Colonic mucosa (tissue), 4 donors: ENCODE measurements around the gene GATA3. TPM values are rescaled to one million over a fixed set of nuclear protein-coding genes. Genes with fewer than 3 reads are reported as not detected.

Experiments used
- DNase-seq: peaks from one replicate; pipeline ENCODE4 v3.0.0-alpha.2; 2020
- H3K27ac ChIP-seq: fragments of 200-600 bp; one replicate; pipeline ENCODE4 v1.8.0; 2021
- H3K27me3 ChIP-seq: fragments of 200-600 bp; one replicate; pipeline ENCODE4 v1.8.0; 2021
- H3K36me3 ChIP-seq: fragments of 200-600 bp; one replicate; pipeline ENCODE4 v1.8.0; 2021
- H3K4me1 ChIP-seq: fragments of 200-600 bp; one replicate; pipeline ENCODE4 v1.8.0; 2021; ENCODE audit warnings: mild to moderate bottlenecking
- H3K4me3 ChIP-seq: fragments of 200-600 bp; one replicate; pipeline ENCODE4 v1.8.0; 2021
- H3K9ac ChIP-seq, 2 donors: one replicate each; pipeline ENCODE4 v1.7.0; 2013; ENCODE audit warnings: control low read depth in 2 of 2, low read depth in 2 of 2, low read length in 2 of 2
- H3K9me3 ChIP-seq: fragments of 200-600 bp; one replicate; pipeline ENCODE4 v1.8.0; 2021
- CTCF ChIP-seq: fragments of 200-600 bp; IDR thresholded peaks from one replicate; pipeline ENCODE4 v1.8.0; 2022; ENCODE audit warnings: antibody characterized with exemption, mild to moderate bottlenecking
- intact Hi-C: fragments of 100-400 bp; cut with DNase I; formaldehyde crosslinking; loops from one replicate; pipeline ENCODE4 v1.14.1; 2022
- total RNA-seq, 2 donors: library from RNA; stranded (reverse); fragmentation: NEBNext Ultra II Directional in 1 of 2; extraction: Animal tissue kit (Norgen Biotek cat#: 25700) in 1 of 2; gene quantifications; one replicate each; pipeline ENCODE4 v1.2.1, GENCODE V29; 2021
- donor health status: healthy.
- donor health status: DM: no; HTN: no; CAD: no.
- donor health status: DM: no; HTN: no; CAD: no.

Gene GATA3
- total RNA-seq, 2 donors from 2014 or later = 0.48 to 0.54 TPM

- H3K36me3 ChIP-seq = no peaks in the 10 kb centered on the region
- peaks cover 29% of the 10 kb centered on the region for H3K27me3 ChIP-seq
- no peaks in the 10 kb centered on the region for H3K9me3 ChIP-seq
- intact Hi-C loops = no loop called here
- H3K9ac ChIP-seq = peak overlapping the region in 1 of 2 donors; percentile 18
- no peak overlapping the region for H3K27ac ChIP-seq
- DNase-seq = no peak
- no peaks in the 10 kb centered on the region for H3K4me1 ChIP-seq
- TF ChIP-seq CTCF = no peak
- H3K4me3 ChIP-seq = no peak overlapping the region
Observed at GRCh38 chr10:8061274-8062211, 7.1 kb downstream of the GATA3 start.

DNA sequence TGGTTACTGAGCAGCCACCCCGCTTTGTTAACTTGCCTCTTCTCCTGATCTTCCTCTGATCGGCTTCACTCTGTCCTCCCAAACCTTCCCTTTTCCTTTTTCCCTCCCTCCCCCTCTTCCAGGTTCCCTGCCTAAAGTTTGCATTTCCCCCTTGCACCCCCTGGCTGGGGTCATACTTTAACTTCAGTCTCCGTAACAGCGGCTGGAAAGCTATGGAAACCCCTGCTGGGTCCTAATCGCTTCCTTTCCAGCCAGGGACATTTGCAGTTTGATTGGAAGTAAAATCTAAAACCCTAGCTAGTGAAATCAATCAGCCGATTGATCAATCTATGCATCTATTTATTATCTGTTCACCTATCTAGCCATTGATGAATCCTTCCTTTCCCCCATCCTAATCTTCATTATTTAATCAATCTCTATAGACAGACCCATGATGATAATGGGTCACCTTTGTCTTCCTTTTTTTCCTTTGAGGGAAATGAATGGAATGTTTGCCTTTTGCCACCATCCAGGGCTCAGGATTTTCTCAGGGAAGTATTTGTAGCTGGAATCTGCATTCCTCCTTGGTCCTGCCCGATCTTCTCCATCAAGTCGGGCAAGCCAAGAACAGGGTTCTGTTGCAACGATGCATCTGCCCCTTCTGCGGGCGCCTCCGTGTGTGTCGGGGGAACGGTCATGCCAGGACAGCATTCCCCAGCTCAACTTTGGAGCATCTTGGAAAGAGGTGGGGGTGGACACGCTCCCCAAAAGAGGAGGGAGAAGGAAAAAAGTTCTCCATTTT is 8.8 kb downstream of the GATA3 start:
- no peaks in the 10 kb centered on the region for H3K4me1 ChIP-seq
- no peak overlapping the region for H3K4me3 ChIP-seq
- H3K27me3 ChIP-seq = peaks cover 20% of the 10 kb centered on the region
- no peak overlapping the region for H3K9ac ChIP-seq
- no peaks in the 10 kb centered on the region for H3K9me3 ChIP-seq
- no peak for TF ChIP-seq CTCF
- H3K27ac ChIP-seq = no peak overlapping the region
- DNase-seq = no peak
- intact Hi-C loops = no loop called here
- no peaks in the 10 kb centered on the region for H3K36me3 ChIP-seq

- Histone ChIP-seq H3K36me3 (no peaks in the 10 kb centered on the region), H3K4me3 (no peak overlapping the region), H3K27ac (no peak overlapping the region), H3K27me3 (peaks cover 15% of the 10 kb centered on the region), H3K9me3 (no peaks in the 10 kb centered on the region), H3K9ac (no peak overlapping the region), H3K4me1 (no peaks in the 10 kb centered on the region)
- no peak for TF ChIP-seq CTCF
- intact Hi-C loops = no loop called here
- no peak for DNase-seq
Observed at GRCh38 chr10:8063935-8064334, 9.4 kb downstream of the GATA3 start.

- TF ChIP-seq CTCF = no peak
- no peak overlapping the region for H3K27ac ChIP-seq
- DNase-seq = no peak
- H3K9ac ChIP-seq = no peak overlapping the region
- no peaks in the 10 kb centered on the region for H3K36me3 ChIP-seq
- H3K4me1 ChIP-seq = no peaks in the 10 kb centered on the region
- no peak overlapping the region for H3K4me3 ChIP-seq
- peaks cover 15% of the 10 kb centered on the region for H3K27me3 ChIP-seq
- intact Hi-C loops = no loop called here
- no peaks in the 10 kb centered on the region for H3K9me3 ChIP-seq
Observed at GRCh38 chr10:8064436-8064835, 9.9 kb downstream of the GATA3 start.

GRCh38 chr10:8065651-8066050 is 11.2 kb downstream of the GATA3 start:
- H3K27me3 ChIP-seq = peaks cover 15% of the 10 kb centered on the region
- no peak overlapping the region for H3K9ac ChIP-seq
- TF ChIP-seq CTCF = no peak
- DNase-seq = no peak
- no peak overlapping the region for H3K27ac ChIP-seq
- intact Hi-C loops = no loop called here
- no peaks in the 10 kb centered on the region for H3K4me1 ChIP-seq
- H3K36me3 ChIP-seq = no peaks in the 10 kb centered on the region
- no peaks in the 10 kb centered on the region for H3K9me3 ChIP-seq
- no peak overlapping the region for H3K4me3 ChIP-seq
